ENCODE data around the gene ADAM22. TPM values are rescaled to one million over a fixed set of nuclear protein-coding genes. Genes with fewer than 3 reads are reported as not detected.

Gene ADAM22
- total RNA-seq, 2 donors from 2014 or later: 0.29 to 1.9 TPM

DNA sequence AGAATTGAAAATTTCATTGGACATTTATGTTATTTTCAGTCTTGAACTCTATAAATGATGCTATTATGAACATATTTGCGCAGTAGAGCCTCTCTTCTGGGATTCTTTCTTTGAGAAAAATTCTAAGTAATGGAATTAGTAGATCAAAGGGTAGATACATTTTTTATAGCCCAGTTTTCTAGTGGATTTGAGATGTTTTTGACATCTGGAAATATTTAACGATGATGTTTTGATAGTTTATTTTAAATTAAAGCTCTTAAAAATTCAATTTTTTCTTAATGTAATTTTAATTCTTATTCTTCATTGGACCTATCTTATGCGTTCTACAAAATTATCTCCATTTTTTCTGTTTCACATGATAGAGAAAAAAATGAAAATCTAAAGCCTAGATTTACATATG, 103.0 kb downstream of the ADAM22 start:
- Mint-ChIP-seq H3K27me3 (no peaks in the 10 kb centered on the region), H3K4me3 (no peak overlapping the region), H3K36me3 (no peaks in the 10 kb centered on the region), H3K9me3 (peaks cover 4% of the 10 kb centered on the region), H3K4me1 (ENCODE audit: low read depth in 2 of 2) (peaks cover 2 to 6% of the 10 kb centered on the region in 2 donors), H3K27ac (no peak overlapping the region)
- DNase-seq (ENCODE audit: low spot score) (no peak), ATAC-seq (no peak)

GRCh38 chr7:88040694-88041093, 106.6 kb downstream of the ADAM22 start:
- Mint-ChIP-seq H3K27me3 (no peaks in the 10 kb centered on the region), H3K36me3 (no peaks in the 10 kb centered on the region), H3K9me3 (no peaks in the 10 kb centered on the region), H3K4me3 (no peak overlapping the region), H3K4me1 (ENCODE audit: low read depth in 2 of 2) (peaks cover 8 to 18% of the 10 kb centered on the region in 2 donors), H3K27ac (no peak overlapping the region)
- ATAC-seq (no peak), DNase-seq (ENCODE audit: low spot score) (no peak)

DNA sequence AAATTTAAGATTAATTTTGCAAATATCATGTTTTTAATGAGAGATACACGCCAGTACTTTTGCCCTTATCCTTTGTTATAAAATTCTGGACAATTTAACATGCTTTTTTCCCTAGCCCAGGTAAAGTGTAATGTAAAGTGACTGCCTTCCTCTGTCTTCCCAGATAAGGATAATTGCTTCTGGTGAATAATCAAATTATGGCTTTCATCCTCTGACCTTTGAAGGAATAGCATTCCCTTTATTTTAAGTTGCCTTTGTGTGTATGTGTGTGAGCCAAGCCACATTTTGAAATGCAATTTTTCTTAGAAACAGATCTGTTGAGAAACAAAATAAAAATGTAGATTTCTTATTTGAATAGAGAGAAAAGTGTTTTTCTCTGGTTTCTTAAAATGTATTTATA, 107.5 kb downstream of the ADAM22 start:
- H3K36me3 Mint-ChIP-seq: no peaks in the 10 kb centered on the region
- H3K4me3 Mint-ChIP-seq: no peak overlapping the region
- H3K27ac Mint-ChIP-seq: no peak overlapping the region
- no peaks in the 10 kb centered on the region for H3K9me3 Mint-ChIP-seq
- DNase-seq (ENCODE audit: low spot score) (no peak), ATAC-seq (no peak)
- peaks cover 13 to 27% of the 10 kb centered on the region in 2 donors for H3K4me1 Mint-ChIP-seq (ENCODE audit: low read depth in 2 of 2)
- no peaks in the 10 kb centered on the region for H3K27me3 Mint-ChIP-seq

DNA sequence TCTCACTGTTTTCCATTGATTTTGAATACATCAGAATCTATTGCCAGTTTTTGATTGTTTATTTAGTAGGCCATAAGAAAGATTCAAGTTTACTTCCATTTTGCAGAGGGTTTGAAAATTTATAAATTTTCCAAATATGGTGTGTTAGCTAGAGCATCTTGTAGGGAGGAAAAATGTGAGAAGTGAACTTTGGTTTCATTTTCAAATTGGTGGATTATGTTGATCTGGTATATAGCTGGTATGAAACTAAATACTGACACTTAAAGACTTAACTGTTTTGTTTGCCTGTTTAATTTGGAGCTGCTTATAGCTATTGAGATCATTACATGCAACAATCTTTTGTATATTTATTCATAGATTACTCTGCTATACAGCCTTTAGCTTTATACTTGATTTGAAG, 108.1 kb downstream of the ADAM22 start:
- ATAC-seq (no peak), DNase-seq (ENCODE audit: low spot score) (no peak)
- Mint-ChIP-seq H3K4me3 (peak overlapping the region; percentile 28), H3K27me3 (no peaks in the 10 kb centered on the region), H3K4me1 (ENCODE audit: low read depth in 2 of 2) (peaks cover 13 to 27% of the 10 kb centered on the region in 2 donors), H3K9me3 (no peaks in the 10 kb centered on the region), H3K27ac (no peak overlapping the region), H3K36me3 (no peaks in the 10 kb centered on the region)

GRCh38 chr7:88042803-88043202, 108.8 kb downstream of the ADAM22 start:
- ATAC-seq: no peak
- no peaks in the 10 kb centered on the region for H3K36me3 Mint-ChIP-seq
- H3K27me3 Mint-ChIP-seq: no peaks in the 10 kb centered on the region
- H3K4me1 Mint-ChIP-seq (ENCODE audit: low read depth in 2 of 2): peaks cover 13 to 27% of the 10 kb centered on the region in 2 donors
- H3K4me3 Mint-ChIP-seq: no peak overlapping the region
- H3K9me3 Mint-ChIP-seq: no peaks in the 10 kb centered on the region
- H3K27ac Mint-ChIP-seq: no peak overlapping the region
- no peak for DNase-seq (ENCODE audit: low spot score)

DNA sequence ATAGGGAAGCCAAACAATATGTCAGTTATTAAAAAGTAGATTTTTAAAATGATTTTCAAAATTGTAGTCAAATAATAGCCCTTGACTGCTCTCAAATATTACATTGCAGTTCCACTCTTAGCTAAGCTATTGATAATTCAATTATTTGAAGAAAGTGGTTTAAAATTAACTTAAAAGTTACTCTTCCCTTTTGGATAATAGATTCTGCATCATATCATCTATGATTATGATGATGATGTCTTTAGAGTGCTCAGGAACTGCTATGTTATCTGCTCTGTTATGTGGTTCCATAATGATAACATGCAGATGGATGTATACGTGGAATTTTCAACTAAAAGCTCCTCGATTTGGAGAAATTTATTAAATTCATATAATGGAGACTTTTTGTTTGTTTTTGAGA, 110.0 kb downstream of the ADAM22 start:
- Mint-ChIP-seq H3K36me3 (no peaks in the 10 kb centered on the region), H3K4me1 (ENCODE audit: low read depth in 2 of 2) (peaks cover 13 to 27% of the 10 kb centered on the region in 2 donors), H3K27ac (no peak overlapping the region), H3K4me3 (no peak overlapping the region), H3K9me3 (no peaks in the 10 kb centered on the region), H3K27me3 (no peaks in the 10 kb centered on the region)
- ATAC-seq: no peak
- no peak for DNase-seq (ENCODE audit: low spot score)

DNA sequence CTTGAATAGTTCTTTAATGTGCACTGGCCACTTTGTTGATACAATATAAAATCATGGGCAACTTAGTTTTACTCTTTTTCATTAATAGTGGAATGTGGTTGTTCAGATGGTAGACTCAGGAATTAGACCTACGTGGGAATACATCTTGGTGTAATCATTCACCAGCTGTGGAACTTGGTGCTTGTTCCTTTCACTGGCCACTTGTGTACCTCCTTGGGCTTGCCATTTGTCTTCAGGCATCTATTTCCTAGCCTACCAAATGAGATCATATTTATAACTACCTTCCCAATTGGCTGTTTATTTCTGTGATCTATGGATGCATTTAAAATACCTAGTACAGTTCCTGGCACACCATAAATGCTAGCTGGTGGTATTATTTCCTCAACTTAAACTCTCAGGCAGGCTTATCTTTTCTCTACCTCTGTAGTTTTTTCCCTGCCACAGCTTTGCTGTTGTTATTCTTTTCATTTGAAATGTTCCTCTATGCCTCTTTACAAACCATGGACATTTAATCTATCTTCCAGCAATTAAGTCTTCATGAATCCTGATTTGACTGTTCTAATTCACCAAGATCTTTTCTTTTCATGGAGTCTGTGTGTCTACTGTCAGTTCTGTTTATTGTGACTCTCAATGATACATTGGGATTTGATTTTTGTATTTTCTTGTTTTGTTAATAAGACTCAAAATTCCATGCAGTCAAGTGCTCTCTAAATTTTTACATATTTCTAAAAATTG, 113.0 kb downstream of the ADAM22 start:
- Mint-ChIP-seq H3K36me3 (no peaks in the 10 kb centered on the region), H3K27me3 (no peaks in the 10 kb centered on the region), H3K4me1 (ENCODE audit: low read depth in 2 of 2) (peaks cover 11 to 22% of the 10 kb centered on the region in 2 donors), H3K9me3 (no peaks in the 10 kb centered on the region), H3K4me3 (no peak overlapping the region), H3K27ac (no peak overlapping the region)
- ATAC-seq (no peak), DNase-seq (ENCODE audit: low spot score) (no peak)

DNA sequence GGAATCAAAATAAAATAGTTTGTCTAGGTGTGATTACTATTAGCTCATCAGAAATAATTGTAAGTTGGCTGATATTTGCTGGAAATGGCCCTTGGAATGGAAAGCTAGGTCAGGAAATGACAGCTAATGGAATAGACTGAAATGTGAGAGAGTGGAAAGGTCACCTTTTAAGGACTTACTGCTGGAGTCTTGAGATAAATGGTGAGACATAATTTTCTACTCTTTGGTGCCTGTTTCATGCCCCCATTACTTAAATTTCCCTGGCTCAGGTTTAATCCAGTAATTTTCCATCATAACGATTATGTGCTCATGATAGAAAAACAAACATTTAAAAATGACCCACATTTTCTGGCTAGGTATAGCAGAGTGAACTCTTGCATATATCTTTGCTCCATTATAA, 123.6 kb downstream of the ADAM22 start:
- ATAC-seq (no peak), DNase-seq (ENCODE audit: low spot score) (no peak)
- H3K36me3 Mint-ChIP-seq: no peaks in the 10 kb centered on the region
- H3K27ac Mint-ChIP-seq: no peak overlapping the region
- no peaks in the 10 kb centered on the region for H3K9me3 Mint-ChIP-seq
- no peaks in the 10 kb centered on the region for H3K27me3 Mint-ChIP-seq
- H3K4me3 Mint-ChIP-seq: no peak overlapping the region
- no peaks in the 10 kb centered on the region for H3K4me1 Mint-ChIP-seq (ENCODE audit: low read depth in 2 of 2)

- Mint-ChIP-seq H3K36me3 (no peaks in the 10 kb centered on the region), H3K4me3 (no peak overlapping the region), H3K9me3 (no peaks in the 10 kb centered on the region), H3K27ac (no peak overlapping the region), H3K4me1 (ENCODE audit: low read depth in 2 of 2) (no peaks in the 10 kb centered on the region), H3K27me3 (no peaks in the 10 kb centered on the region)
- ATAC-seq (no peak), DNase-seq (ENCODE audit: low spot score) (no peak)
These were observed 128.2 kb downstream of the ADAM22 start for GRCh38 chr7:88062238-88062637.

DNA sequence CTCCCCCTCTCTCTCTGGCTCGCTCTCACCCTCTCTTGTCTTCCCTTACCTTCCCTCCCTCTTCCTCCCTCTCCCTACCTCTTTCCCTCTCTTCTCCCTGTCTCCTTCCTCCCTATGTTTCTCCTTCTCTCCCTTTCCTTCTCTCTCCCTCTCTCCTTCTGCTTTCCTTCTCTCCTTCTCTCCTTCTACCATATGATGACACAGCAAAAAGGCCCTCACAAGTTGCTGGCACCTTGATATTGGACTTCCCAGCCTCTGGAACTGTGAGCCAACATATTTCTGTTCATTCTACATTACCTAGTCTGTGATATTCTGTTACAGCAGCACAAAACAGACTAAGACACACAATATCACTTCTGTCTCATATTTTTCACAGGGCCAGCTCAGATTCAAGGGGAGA, 135.0 kb downstream of the ADAM22 start:
- Mint-ChIP-seq H3K27ac (no peak overlapping the region), H3K4me1 (ENCODE audit: low read depth in 2 of 2) (peaks cover 0 to 5% of the 10 kb centered on the region in 2 donors), H3K9me3 (no peaks in the 10 kb centered on the region), H3K36me3 (no peaks in the 10 kb centered on the region), H3K4me3 (no peak overlapping the region), H3K27me3 (no peaks in the 10 kb centered on the region)
- ATAC-seq (no peak), DNase-seq (ENCODE audit: low spot score) (no peak)

DNA sequence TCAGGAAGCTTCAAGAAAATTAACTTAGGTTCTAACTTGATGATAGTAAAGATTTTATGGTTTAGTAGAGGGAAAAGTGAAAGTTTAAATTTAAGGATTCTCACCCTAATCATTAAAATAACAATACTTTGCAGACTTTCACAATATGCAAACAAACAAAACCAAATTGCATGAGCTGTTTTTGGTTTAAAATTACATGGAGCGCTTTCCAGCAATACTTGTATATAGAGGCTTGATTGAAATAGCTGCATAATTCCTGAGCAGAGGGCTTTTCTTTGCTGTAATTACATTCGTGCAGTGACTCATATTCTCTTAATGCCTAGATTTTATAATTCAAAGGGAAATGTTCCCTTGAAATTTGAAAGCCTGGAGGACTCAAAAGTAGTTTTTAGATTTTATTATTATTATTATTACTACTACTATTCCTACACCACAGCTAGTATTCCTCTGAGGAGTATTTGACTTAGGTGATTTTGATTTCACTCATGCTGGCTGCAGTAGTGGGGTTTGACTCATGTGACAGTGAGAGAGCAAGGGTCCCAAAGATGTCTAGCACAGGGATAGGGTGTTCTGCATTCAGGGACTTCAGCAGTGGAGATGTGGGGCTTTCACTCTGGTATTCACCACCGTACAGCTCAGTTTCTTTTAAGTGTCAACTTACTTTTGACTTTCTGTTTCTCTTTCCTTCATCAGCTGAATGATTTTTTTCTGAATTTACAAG, 138.1 kb downstream of the ADAM22 start:
- H3K4me1 Mint-ChIP-seq (ENCODE audit: low read depth in 2 of 2): peaks cover 0 to 5% of the 10 kb centered on the region in 2 donors
- no peaks in the 10 kb centered on the region for H3K9me3 Mint-ChIP-seq
- DNase-seq (ENCODE audit: low spot score) (no peak), ATAC-seq (no peak)
- no peaks in the 10 kb centered on the region for H3K36me3 Mint-ChIP-seq
- no peak overlapping the region for H3K27ac Mint-ChIP-seq
- no peak overlapping the region for H3K4me3 Mint-ChIP-seq
- H3K27me3 Mint-ChIP-seq: no peaks in the 10 kb centered on the region

- H3K27me3 Mint-ChIP-seq: no peaks in the 10 kb centered on the region
- H3K4me3 Mint-ChIP-seq: no peak overlapping the region
- no peak overlapping the region for H3K27ac Mint-ChIP-seq
- H3K36me3 Mint-ChIP-seq: no peaks in the 10 kb centered on the region
- peaks cover 0 to 5% of the 10 kb centered on the region in 2 donors for H3K4me1 Mint-ChIP-seq (ENCODE audit: low read depth in 2 of 2)
- DNase-seq (ENCODE audit: low spot score): no peak
- no peaks in the 10 kb centered on the region for H3K9me3 Mint-ChIP-seq
- no peak for ATAC-seq
These were observed 138.6 kb downstream of the ADAM22 start for GRCh38 chr7:88072715-88073055.

GRCh38 chr7:88073626-88074025, 139.6 kb downstream of the ADAM22 start:
- H3K27me3 Mint-ChIP-seq: no peaks in the 10 kb centered on the region
- H3K4me3 Mint-ChIP-seq: no peak overlapping the region
- H3K36me3 Mint-ChIP-seq: no peaks in the 10 kb centered on the region
- no peak for DNase-seq (ENCODE audit: low spot score)
- H3K27ac Mint-ChIP-seq: no peak overlapping the region
- no peak for ATAC-seq
- peaks cover 0 to 5% of the 10 kb centered on the region in 2 donors for H3K4me1 Mint-ChIP-seq (ENCODE audit: low read depth in 2 of 2)
- H3K9me3 Mint-ChIP-seq: no peaks in the 10 kb centered on the region

- H3K9me3 Mint-ChIP-seq: peaks cover 2% of the 10 kb centered on the region
- H3K4me3 Mint-ChIP-seq: no peak overlapping the region
- peaks cover 0 to 5% of the 10 kb centered on the region in 2 donors for H3K4me1 Mint-ChIP-seq (ENCODE audit: low read depth in 2 of 2)
- DNase-seq (ENCODE audit: low spot score): no peak
- H3K27ac Mint-ChIP-seq: no peak overlapping the region
- no peaks in the 10 kb centered on the region for H3K27me3 Mint-ChIP-seq
- ATAC-seq: no peak
- no peaks in the 10 kb centered on the region for H3K36me3 Mint-ChIP-seq
These were observed 141.2 kb downstream of the ADAM22 start for GRCh38 chr7:88075216-88075615.

Measured in natural killer cell treated with Interleukin-12 subunit alpha and Interleukin-12 subunit beta and Interleukin-15 and Interleukin-18, amount 100 ng/mL, for 72 hours (primary cell).